A673 (cell line): ENCODE measurements around the gene SLC12A3. TPM values are rescaled to one million over a fixed set of nuclear protein-coding genes. Genes with fewer than 3 reads are reported as not detected.

Experiments used
- BruUV-seq: library from RNA; stranded (reverse); fragments of 400-500 nt; replicated peaks from 2 replicates; lab custom pipeline; 2021; lab: Mats Ljungman, UMichigan
- CTCF ChIA-PET: fragments of 300-600 bp; sonication (Branson Sonifier 250); formaldehyde crosslinking; loops from one replicate; lab custom pipeline; 2022; ENCODE audit warnings: antibody characterized with exemption; lab: Charles Lee
- POLR2A ChIA-PET: fragments of 300-600 bp; sonication (Branson Sonifier 250); formaldehyde crosslinking; loops from one replicate; lab custom pipeline; 2022; ENCODE audit warnings: antibody characterized with exemption; ENCODE audit not compliant: low non-redundant PET; lab: Charles Lee
- DNase-seq: peaks from one replicate; pipeline ENCODE4 v3.0.0-alpha.2; 2015; ENCODE audit warnings: low spot score
- H3K27ac ChIP-seq: fragments of 200-600 bp; sonication (generic); 2 replicates; pipeline ENCODE4 v1.5.1; 2016; ENCODE audit warnings: mixed run types, low read depth, mild to moderate bottlenecking, mixed read lengths, antibody characterized with exemption, low read length; ENCODE audit not compliant: poor library complexity, severe bottlenecking
- H3K27me3 ChIP-seq: fragments of 200-600 bp; sonication (generic); replicated peaks from 2 replicates; pipeline ENCODE4 v1.6.1; 2017; ENCODE audit warnings: mixed run types, low read depth, mild to moderate bottlenecking, mixed read lengths, antibody characterized with exemption, low read length; ENCODE audit not compliant: insufficient read depth, poor library complexity
- H3K36me3 ChIP-seq: fragments of 200-600 bp; sonication (generic); 2 replicates; pipeline ENCODE4 v1.6.1; 2016; ENCODE audit warnings: mixed run types, mild to moderate bottlenecking, mixed read lengths, antibody characterized with exemption, low read length; ENCODE audit not compliant: insufficient read depth, poor library complexity, severe bottlenecking
- H3K4me1 ChIP-seq: fragments of 200-600 bp; sonication (generic); 2 replicates; pipeline ENCODE4 v1.6.1; 2017; ENCODE audit warnings: mixed run types, mild to moderate bottlenecking, mixed read lengths, antibody characterized with exemption, low read length; ENCODE audit not compliant: insufficient read depth, poor library complexity, severe bottlenecking
- H3K4me3 ChIP-seq: fragments of 200-600 bp; sonication (generic); 2 replicates; pipeline ENCODE4 v1.5.1; 2016; ENCODE audit warnings: low read depth, mixed run types, mild to moderate bottlenecking, mixed read lengths, low read length; ENCODE audit not compliant: poor library complexity, severe bottlenecking
- H3K9me3 ChIP-seq: fragments of 200-600 bp; sonication (generic); 2 replicates; pipeline ENCODE4 v1.6.1; 2016; ENCODE audit warnings: mixed run types, low read depth, mild to moderate bottlenecking, mixed read lengths, antibody characterized with exemption, low read length; ENCODE audit not compliant: poor library complexity, severe bottlenecking
- EZH2 ChIP-seq: fragments of 200-600 bp; sonication (generic); IDR thresholded peaks from 2 replicates; pipeline ENCODE4 v1.6.1; 2017; ENCODE audit warnings: borderline replicate concordance, low read depth, mild to moderate bottlenecking, mixed read lengths, antibody characterized with exemption, low read length; ENCODE audit not compliant: poor library complexity, severe bottlenecking
- intact Hi-C: fragments of 100-400 bp; cut with micrococcal nuclease; formaldehyde crosslinking; loops from one replicate; pipeline ENCODE4 v1.10.0; 2022; ENCODE audit not compliant: unreplicated experiment
- total RNA-seq: library from RNA; stranded (reverse); gene quantifications from 2 replicates; pipeline ENCODE4 v1.2.3, GENCODE V29; 2021
- TF ChIP-seq, protein P1 (sequence below): fragments of 300-800, 200-600 bp; sonication (generic); conservative IDR thresholded peaks from 2 replicates; pipeline ENCODE4 v1.5.1; 2017; ENCODE audit warnings: low read depth, mild to moderate bottlenecking, antibody characterized with exemption, low read length, moderate library complexity, mixed read lengths

Gene SLC12A3
- total RNA-seq, 1 experiment from 2014 or later, result not detected

DNA sequence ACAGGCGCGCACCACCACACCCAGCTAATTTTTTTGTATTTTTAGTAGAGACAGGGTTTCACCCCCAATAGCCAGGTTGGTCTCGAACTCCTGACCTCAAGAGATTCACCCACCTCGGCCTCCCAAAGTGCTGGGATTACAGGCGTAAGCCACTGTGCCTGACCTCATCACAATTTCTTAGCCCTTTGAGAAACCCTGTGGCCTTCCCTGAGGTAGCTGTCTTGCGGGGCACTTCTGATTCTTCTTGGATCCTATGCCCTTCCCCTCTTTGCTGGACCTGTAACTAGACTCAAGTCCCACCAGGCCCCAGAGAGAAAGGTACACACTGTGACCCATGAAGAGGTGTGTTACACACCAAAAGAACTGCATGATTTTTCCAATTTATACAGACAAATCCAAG lies 83.2 kb downstream of the SLC12A3 start:
- POLR2A ChIA-PET, result no interaction called here
- TF ChIP-seq, protein P1, sequence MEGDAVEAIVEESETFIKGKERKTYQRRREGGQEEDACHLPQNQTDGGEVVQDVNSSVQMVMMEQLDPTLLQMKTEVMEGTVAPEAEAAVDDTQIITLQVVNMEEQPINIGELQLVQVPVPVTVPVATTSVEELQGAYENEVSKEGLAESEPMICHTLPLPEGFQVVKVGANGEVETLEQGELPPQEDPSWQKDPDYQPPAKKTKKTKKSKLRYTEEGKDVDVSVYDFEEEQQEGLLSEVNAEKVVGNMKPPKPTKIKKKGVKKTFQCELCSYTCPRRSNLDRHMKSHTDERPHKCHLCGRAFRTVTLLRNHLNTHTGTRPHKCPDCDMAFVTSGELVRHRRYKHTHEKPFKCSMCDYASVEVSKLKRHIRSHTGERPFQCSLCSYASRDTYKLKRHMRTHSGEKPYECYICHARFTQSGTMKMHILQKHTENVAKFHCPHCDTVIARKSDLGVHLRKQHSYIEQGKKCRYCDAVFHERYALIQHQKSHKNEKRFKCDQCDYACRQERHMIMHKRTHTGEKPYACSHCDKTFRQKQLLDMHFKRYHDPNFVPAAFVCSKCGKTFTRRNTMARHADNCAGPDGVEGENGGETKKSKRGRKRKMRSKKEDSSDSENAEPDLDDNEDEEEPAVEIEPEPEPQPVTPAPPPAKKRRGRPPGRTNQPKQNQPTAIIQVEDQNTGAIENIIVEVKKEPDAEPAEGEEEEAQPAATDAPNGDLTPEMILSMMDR, result no peak
- TF ChIP-seq EZH2, result no peak
- BruUV-seq, result no TSS peak
- Histone ChIP-seq H3K9me3 (no peaks in the 10 kb centered on the region), H3K27ac (no peak overlapping the region), H3K4me3 (no peak overlapping the region), H3K27me3 (no peaks in the 10 kb centered on the region), H3K36me3 (peaks cover 28% of the 10 kb centered on the region), H3K4me1 (no peaks in the 10 kb centered on the region)
- intact Hi-C loops, result no loop called here
- CTCF ChIA-PET, result no interaction called here
- no peak for DNase-seq

DNA sequence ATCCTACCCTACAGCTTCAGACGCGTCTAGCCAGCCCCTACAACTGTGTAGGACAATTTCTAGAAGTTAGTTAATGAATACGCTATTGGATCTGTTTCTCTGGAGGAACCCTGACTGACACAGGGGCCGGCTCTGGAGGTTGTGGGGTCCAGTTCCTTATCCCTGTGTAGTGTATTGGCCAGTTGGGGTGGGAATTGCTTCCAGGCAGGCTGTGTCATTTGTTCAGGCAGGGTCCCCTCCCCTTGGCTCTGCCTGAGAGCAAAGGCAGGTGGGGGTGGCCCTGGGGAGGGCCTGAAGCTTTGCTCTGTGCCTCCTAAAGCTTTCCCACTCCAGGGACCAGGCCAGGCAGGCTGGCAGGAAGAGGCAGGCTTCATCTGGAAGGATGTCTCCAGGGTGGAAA lies 85.0 kb downstream of the SLC12A3 start:
- DNase-seq, result no peak
- ChIA-PET POLR2A (no interaction called here), CTCF (interaction anchor here (1.1 kb wide), 1 partner anchor 157 kb away, joined by 6 read pairs; no protein-coding TSS in a partner anchor)
- H3K27me3 ChIP-seq, result no peaks in the 10 kb centered on the region
- peaks cover 10% of the 10 kb centered on the region for H3K36me3 ChIP-seq
- no peaks in the 10 kb centered on the region for H3K9me3 ChIP-seq
- no peaks in the 10 kb centered on the region for H3K4me1 ChIP-seq
- no peak overlapping the region for H3K27ac ChIP-seq
- BruUV-seq, result no TSS peak
- H3K4me3 ChIP-seq, result no peak overlapping the region
- intact Hi-C loops, result loop anchor here (2.0 kb wide), 1 partner anchor 157 kb away; no protein-coding TSS in a partner anchor
- TF ChIP-seq, protein P1, result no peak
- no peak for TF ChIP-seq EZH2

DNA sequence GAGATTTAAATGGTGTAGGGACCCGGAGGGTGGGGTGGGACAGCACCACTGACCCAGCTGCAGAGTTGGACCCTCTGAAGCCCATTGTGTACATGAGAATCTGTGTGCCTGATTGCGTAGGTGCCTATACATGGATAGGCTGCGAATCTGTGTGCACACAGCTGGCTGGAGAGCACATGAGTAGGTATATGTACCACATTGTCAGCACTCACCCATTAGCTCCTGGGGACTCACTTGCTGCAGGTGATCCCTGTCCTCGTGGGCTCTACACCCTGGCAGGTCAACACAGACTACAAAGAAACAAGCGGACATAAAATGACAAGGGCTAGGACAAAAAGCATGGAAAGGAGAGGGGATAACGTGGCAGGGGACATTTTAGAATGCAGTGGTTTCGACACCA lies 85.4 kb downstream of the SLC12A3 start:
- TF ChIP-seq, protein P1, result no peak
- no peak for TF ChIP-seq EZH2
- ChIA-PET CTCF (interaction anchor here (1.1 kb wide), 1 partner anchor 157 kb away, joined by 6 read pairs; no protein-coding TSS in a partner anchor), POLR2A (no interaction called here)
- no peak overlapping the region for H3K27ac ChIP-seq
- no peaks in the 10 kb centered on the region for H3K27me3 ChIP-seq
- peaks cover 6% of the 10 kb centered on the region for H3K36me3 ChIP-seq
- H3K9me3 ChIP-seq, result no peaks in the 10 kb centered on the region
- BruUV-seq, result no TSS peak
- no peak for DNase-seq
- intact Hi-C loops, result loop anchor here (2.0 kb wide), 1 partner anchor 158 kb away; no protein-coding TSS in a partner anchor
- H3K4me1 ChIP-seq, result no peaks in the 10 kb centered on the region
- no peak overlapping the region for H3K4me3 ChIP-seq
